Measurements from ENCODE around the gene SAA2. TPM values are rescaled to one million over a fixed set of nuclear protein-coding genes. Genes with fewer than 3 reads are reported as not detected.
A peak's percentile ranks its signal among the peaks of the same experiment; 100 is the strongest.
"Not testable (repeated sequence)": the region's sequence is repeated elsewhere in the genome, so short reads cannot be mapped to it uniquely, and the experiment has no call there.

Gene SAA2
- total RNA-seq, 1 donor from 2014 or later, result 20.3 TPM

DNA sequence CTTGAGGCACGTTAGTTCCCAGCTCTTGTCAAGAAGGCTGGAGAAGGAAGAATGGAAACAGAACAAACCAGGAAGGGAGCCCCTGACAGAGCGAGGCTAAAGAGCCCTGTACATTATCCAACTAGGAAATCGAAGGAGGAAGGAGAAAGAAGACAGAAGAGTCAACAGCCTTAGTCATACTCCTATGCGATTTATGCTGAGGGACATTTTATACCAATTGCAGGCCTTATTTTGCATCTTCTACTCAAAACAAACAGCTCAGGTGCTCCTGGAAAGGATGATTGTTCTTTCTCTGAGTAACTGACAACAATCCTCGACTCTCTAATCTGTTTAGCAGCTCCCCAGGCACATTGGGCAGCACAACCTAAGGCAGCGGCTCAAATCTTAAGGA lies 1.3 kb downstream of the SAA2 start:
- not testable (repeated sequence) for DNase-seq (ENCODE audit: low spot score)

DNA sequence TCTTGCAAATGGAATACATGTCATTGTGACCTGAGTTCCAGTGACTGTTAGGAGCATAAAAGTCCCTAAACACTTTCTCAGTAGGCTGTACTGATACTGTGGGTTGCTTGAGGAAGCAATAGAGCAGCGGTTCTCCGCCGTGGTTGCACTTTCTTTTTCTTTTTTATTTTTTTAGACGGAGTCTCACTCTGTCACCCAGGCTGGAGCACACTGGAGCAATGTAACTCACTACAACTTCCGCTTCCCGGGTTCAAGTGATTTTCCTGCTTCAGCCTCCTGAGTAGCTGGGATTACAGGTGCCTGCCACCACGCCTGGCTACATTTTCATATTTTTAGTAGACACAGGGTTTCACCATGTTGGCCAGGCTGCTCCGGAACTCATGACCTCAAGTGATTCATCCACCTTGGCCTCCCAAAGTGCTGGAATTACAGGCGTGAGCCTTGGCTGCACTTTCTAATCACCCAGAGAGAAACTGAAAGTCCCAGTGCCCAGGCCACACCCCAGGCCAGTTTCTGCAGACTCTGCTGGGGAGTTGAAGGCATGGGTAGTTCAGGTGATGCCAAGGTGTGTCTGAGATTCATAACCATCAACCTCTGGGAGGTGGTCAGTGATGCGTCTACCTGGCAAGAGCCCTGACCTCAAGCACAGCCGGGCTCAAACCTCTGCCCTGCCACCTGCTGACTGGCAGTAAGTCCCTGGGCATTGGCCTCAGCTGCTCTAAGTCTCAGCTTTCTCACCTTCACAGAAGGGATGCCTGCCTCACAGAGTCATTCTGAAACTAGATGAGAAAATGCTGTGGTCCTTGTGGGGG lies 1.9 kb downstream of the SAA2 start:
- DNase-seq (ENCODE audit: low spot score), result not testable (repeated sequence)

DNA sequence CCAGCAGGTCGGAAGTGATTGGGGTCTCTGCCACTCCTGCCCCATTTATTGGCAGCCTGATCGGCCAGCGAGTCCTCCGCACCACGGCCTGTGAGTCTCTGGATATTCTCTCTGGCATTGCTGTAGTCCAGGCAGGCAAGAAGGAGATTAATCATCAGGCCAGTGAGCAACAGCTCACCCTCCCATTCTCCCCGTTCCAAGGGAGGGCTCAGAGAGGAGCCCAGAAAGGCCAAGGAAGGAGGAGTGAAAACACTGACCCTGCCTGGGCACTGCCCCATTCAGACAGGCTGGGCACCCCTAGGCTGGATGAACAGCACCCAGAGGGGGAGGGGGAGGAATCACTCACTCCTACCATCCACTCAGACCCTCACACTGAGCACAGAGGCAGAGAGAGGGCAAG lies 3.1 kb downstream of the SAA2 start:
- DNase-seq (ENCODE audit: low spot score), result no peak

DNA sequence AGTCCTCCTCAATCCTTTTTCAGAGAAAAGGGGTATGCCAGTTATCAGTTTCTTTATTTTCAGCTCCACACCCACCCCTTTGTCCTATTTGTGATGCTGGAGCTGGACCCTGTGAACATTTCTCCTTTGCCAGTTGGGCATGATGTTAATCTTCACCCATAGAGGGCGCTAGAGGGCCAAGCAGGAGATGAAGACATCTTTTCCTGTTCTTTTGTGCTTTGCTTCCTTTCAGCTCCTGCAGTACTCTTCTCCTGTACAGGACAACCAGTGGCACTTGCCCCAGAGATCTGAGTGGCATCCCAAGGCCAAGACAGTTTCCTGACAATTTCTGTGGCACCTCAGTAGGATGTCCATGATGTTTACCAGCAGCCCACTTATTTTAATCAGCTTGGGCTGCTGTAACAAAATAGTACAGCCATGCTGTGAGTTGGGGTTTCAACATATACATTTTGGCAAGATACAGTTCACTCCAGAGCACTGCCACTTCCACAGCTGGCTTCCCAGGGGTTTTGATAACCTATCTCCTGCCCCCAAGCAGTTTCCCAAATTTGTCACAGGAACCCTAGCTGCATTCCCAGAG lies 4.6 kb downstream of the SAA2 start:
- peak; percentile 66 for DNase-seq (ENCODE audit: low spot score)

DNA sequence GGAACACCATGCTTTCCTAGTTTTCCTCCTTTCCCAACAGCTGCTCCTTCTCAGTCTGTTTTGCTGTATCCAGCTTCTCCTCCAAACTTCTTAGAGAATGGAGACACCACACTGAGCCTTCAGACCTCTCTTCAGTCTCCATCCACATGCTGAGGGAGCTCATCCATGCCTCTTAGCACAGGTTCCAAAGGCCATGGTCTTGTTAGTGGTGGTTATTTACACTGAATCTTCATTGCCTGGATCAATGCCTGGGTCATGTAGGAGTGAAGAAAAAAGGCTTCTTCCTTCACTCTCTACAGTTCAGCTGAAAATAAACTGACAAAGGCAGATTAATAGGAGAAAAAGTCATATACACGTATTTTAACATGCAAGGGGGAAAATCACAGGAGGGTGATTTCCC lies 8.8 kb downstream of the SAA2 start:
- DNase-seq (ENCODE audit: low spot score), result no peak

DNA sequence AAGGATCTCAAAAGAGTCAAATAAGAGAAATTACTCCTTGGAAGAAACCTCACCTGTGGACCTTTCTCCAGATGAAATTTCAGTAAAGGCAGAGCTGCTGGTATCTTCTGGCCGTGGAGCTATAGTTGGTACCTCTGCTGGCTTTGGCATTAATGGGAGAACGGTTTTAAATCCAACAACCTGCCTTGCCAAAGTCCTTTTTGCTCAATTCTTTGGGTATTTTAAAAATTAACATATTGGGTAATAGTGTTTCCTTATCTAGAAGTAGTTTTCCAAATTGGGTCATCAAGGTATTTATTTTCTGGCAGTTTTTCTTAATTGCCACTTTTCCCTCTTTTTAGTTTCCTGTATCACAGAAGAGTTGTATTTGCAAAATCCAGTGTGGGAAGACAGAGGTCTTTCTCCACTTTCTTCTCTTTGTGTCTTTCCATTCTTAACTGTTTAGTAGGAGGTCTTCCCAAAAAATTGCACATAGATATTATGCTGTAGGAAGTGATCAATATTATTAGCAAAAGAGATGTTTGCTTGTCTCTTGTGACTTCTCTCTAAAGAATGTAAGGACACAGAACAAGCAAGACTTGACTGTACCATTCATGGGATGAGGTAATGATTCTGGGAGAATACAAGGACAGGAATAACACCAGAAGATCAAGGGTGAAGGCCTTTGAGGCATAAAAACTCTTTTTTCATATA lies 11.7 kb downstream of the SAA2 start, which contains the start of gene SAA4:
TSS of gene SAA4 (minus strand) at position 139 of the 693 bp plus-strand sequence. CDS start 876 bp downstream, outside the sequence.
- no peak for DNase-seq (ENCODE audit: low spot score)

DNA sequence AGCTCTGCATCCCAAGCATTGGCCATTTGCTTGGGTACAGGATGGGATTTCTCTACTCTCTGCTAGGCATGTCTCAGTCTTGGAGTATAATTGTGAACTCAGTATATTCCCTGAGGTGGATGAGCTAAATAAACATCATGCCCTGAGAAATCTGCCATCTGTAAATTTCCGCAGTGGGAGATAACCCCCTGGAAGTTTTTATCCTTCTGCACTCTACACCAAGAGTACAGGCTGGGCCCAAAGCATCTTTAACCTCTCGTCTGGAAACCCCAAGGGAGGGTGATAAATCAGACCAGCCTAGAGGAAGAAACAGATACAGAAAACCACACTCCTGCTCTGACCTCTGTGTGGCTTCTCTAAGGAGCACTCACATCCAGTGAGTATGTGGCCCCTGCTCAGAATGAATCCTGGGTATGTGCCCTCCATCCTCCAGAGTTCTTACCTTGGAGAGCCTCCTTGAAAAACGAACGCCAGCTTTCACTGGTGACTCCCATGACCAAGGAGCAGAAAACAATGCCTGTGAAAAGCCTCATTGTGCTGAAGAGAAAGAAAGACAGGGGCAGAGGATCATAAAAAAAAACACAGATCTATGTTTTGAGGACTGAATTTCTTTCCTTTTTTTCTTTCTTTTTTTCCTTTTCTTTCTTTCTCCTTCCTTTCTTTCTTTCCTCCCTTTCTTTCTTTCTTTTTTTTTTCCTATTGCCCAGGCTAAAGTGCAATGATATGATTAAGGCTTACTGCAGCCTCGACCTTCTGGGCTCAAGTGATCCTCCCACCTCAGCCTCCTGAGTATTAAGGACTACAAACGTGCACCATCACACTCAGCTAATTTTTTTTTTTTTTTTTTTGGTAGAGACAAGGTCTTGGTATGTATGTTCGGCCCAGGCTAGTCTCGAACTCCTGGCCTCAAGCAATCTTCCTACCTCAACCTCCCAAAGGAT lies 12.8 kb downstream of the SAA2 start:
- DNase-seq (ENCODE audit: low spot score), result no peak

DNA sequence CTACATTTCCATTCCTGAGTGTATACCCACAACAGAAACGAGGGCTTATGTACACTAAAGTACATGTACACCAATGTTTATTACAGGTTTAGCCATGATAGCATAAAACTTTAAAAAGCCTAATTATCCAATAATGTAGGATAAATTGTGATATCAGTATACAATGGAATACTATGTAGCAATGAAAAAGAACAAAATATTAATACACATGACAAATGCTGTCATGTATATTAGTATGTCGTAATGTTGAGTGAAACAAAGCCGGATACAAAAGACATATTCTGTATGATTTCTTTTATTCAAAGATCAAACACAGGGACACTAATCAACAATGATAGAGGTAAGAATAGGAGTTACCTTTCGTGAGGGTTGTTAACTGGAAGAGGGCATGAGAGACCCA lies 14.6 kb downstream of the SAA2 start:
- DNase-seq (ENCODE audit: low spot score), result no peak

DNA sequence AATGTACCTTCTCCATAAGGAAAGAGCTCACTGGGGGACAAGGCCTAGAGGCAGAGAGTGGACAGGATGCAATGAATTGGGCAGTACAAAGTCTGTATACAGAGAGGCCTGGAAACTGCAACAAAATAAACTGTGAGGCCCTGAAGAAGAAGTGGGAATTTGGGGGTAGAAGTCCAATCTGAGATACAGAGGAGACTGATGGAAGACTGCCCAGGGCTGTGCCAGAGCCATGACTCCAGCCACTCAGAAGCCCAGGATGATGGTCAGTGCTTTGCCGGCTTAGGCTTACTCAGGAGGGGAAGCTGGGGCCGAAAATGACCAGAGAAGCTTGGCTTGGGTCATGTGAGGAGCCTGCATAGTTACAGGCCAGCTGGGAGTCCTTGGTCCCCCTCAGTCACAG lies 17.6 kb downstream of the SAA2 start:
- no peak for DNase-seq (ENCODE audit: low spot score)

DNA sequence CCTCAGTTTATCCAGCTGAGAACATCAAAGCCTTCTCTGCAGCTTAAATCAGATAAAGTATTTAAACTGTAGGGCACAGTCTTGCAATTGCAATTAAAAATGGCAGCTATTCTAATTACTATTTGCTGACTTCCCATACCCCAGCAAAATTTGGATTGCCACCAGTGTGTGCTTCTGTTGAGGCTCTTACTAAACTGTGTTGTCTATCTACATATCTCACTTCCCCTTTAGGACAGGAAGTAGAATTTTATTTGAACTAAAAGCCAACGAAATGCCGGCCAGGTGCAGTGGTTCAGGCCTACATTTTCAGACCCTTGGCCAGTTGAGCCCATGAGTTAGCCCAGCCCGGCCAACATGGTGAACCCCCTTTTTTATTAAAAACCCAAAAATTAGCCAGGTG lies 19.0 kb downstream of the SAA2 start:
- no peak for DNase-seq (ENCODE audit: low spot score)

DNA sequence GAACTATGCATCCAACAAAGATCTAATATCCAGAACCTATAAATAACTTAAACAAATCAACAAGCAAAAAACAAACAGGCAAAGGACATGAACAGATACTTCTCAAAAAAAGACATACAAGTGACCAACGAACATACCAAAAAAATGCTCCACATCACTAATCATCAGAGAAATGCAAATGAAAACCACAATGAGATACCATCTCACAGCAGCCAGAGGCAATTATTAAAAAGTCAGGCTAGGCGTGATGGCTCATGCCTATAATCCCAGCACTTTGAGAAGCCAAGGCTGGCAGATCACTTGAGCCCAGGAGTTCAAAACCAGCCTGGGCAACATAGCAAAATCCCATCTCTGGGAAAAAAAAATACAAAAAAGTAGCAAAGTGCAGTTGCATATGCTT lies 22.6 kb downstream of the SAA2 start:
- DNase-seq (ENCODE audit: low spot score), result no peak

DNA sequence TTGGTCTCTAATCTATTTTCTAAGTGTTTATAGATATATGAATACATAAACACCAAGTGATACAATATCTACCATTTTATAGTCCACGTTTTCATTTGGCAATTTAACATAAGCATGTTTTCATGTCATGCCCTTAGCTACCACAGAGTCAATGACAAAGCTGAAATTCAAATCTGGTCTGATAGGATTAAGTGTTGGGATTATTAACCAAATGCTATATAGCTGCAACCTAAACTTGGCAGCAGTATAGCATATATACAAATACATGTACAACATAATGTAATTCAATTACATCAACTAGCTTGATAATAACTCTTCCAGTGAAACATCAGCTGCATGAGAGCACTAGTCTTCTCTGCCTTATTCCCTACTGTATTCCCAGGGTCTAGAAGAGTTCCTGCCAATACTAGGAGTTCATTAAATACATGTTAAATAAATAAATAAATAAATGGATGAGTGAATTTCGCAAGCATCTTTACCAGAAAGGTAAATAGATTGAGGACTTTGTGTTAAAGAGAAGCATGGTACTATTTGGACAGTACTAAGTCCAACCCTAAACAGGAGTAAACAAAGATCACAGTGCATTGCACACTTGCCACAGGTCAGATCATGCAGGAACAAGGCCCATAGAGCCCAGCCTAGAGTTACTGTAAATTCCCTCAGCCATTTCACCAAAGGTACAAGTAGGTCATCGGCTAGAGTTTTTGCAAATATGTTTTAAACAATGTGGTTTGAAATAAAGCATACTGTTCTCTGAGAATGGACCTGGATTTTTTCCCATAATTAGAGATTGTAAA lies 24.7 kb downstream of the SAA2 start:
- no peak for DNase-seq (ENCODE audit: low spot score)

DNA sequence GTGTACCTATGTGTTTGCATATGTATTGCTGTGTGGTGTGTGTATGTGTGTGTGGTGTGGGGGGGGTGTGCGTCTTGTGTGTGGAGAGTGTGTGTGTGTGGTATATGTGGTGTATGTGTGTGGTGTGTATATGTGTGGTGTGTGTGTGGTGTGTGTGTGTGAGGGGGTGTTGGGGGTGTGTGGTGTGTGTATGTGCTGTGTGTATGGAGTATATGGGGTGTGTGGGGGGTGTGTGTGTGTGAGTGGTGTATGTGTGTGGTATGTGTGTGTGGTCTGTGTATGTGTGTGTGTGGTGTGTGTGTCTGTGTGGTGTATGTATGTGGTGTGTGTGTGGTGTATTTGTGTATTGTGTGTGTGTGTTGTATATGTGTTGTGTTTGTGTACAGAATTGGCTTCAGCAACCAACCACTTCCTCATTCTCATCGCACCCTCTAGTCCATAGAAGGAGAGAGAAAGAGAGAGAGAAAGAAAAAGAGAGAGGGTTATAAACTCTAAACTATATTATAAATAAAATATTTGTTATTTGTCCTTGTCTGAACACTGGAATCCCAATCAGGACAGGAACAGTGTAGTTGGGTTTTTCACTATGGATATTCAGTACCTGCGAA lies 25.6 kb downstream of the SAA2 start:
- no peak for DNase-seq (ENCODE audit: low spot score)

DNA sequence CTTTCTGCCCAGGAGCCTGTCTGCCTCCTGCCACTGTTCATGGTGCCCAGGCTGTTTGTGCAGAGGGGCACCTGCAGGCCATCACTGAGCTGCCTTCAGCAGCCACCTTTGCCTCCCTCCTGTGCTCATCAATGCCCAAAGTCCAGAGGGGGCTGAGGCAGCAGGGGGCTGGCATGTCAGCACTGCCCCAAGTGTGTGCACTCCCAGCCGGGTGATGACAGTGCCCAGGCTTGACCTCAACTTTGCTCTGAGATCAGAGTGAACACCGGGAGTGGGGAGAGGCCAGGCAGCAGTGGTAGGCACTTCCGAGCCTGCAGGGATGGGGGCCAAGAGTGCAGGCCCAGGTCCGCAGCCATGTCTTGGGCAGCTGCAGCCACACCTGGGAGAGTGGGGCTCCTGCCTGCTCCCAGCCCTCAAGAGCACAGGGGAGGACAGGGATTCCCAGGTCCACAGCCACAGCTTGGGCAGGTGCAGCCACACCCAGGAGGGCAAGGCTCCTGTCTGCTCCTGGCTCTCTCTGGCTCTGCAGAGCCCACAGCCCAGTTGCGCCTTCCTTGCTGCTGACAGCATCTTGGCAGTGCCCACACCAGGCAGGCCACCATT lies 27.1 kb downstream of the SAA2 start:
- no peak for DNase-seq (ENCODE audit: low spot score)

DNA sequence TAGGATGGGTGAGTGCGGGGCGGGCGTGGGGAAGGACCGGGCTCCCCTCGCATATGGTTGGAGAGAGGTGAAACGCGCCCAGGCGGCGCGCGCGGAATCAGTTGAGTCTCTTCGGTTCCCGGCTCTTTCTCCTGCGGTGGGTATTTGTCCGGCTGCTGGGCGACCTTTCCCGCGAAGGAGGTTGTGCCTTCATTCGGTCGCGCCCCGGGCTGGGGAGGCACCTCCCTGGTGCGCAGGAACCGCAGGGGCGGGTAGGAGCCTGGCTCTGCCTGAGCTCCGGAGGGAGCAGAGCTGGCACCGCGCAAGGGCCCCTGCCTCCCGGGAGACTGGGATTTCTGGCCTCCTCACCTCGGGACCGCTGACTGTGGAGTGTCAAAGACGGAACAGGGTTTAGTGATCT lies 39.4 kb downstream of the SAA2 start:
- DNase-seq (ENCODE audit: low spot score), result no peak

DNA sequence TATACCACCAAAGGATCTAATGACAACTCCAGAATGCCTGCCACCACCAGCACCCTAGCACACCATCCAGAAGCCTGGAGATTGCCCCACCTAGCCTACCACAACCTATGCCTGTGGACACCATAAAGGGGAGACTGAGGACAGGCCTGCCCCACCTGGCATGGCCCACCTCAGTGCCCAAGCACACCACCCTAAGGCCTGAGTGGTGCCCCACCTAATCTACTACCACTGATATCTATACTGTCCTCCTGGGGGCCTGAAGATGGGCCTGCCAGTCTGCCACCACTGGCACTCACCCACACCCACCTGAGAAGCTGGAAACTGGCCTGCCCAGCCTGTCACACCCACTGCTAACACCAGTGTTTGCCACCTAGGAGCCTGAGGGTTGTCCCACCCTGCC lies 43.7 kb downstream of the SAA2 start:
- DNase-seq (ENCODE audit: low spot score), result no peak

DNA sequence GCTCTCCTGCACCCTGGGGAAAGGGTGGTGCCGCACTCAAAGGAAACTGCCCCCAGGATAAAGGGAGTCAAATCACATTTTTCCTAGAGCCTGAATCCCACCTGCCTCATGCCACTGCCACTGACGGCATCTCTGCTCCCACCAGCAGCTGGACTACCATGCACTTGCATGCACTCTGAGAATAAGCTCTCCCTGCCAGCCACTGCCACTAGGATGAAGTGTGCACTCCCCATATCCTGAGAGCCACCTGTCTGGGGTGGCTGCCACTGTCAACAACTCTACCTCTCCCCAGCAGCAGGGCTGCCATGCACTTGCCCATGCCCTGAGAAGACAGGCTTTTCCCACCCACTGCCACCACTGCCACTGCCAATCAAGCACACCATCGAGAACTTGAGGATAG lies 44.2 kb downstream of the SAA2 start:
- DNase-seq (ENCODE audit: low spot score), result no peak

DNA sequence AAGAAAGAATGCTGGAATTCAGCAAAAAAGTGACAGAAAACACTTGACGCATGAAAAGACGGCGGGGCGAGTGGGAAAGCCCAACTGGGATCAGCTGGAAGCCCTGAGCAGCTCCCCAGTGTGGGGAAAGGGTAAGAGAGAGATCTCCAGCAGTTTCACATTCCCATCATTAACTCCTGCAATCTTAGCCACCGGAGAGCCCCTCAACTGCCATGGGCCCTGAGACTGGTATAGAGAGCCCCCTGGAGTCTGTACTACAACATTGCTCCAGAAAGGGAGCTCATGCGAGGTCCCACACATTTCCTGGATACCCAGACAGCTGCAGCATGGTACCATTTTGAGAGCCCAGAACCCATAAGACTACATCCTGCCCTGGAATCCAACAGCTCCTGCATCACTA lies 44.7 kb downstream of the SAA2 start:
- no peak for DNase-seq (ENCODE audit: low spot score)

DNA sequence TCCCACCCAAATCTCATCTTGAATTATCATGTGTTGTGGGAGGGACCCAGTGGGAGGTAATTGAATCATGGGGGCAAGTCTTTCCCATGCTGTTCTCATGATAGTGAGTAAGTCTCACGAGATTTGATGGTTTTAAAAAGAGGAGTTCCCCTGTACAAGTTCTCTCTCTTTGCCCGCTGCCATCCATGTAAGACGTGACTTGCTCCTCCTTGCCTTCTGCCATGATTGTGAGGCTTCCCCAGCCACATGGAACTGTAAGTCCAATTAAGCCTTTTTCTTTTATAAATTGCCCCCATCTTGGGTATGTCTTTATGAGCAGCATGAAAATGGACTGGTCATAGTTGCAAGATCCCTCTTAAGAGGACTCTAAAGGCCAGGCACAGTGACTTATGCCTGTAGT lies 50.7 kb downstream of the SAA2 start:
- not testable (repeated sequence) for DNase-seq (ENCODE audit: low spot score)

DNA sequence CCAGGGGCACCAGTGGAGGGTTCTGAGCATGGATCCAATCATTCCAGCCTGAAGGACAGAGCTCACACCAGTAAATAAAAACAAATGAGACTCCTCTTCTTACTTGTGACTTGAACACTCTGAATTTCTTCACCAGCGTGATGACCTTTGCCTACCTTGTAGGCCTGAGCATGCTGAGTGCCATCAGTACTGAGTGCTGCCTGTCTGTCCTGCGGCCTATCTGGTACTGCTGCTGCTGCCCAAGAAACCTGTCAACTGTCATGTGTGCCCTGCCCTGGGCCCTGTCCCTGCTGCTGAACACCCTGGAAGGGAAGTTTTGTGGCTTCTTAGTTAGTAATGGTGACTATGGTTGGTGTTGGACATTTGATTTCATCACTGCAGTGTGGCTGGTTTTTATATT lies 51.9 kb downstream of the SAA2 start:
- no peak for DNase-seq (ENCODE audit: low spot score)
